H1 (cell line): ENCODE measurements around the gene ZP2.

ENCODE experiments used
- CEBPB ChIP-seq: IDR thresholded peaks from 2 replicates; pipeline ENCODE4 v1.6.1; 2012; ENCODE audit warnings: low read depth, low read length
- CREB1 ChIP-seq: IDR thresholded peaks from 2 replicates; pipeline ENCODE4 v1.6.1; 2012; ENCODE audit warnings: inconsistent platforms
- CTCF ChIP-seq, 3 experiments: IDR thresholded peaks; 1 replicate in 2 of 3; 2 replicates in 1 of 3; pipeline versions ENCODE4 v1.5.1 to v1.6.1; 2011; ENCODE audit warnings: low read length in 3 of 3, mild to moderate bottlenecking in 3 of 3, inconsistent platforms in 2 of 3, low read depth in 1 of 3, moderate library complexity in 1 of 3; ENCODE audit not compliant: insufficient read depth in 1 of 3; ENCODE audit errors: control extremely low read depth in 1 of 3
- EZH2 ChIP-seq: fragments of 200-600 bp; sonication (generic); IDR thresholded peaks from 2 replicates; pipeline ENCODE4 v1.7.1; 2012; ENCODE audit warnings: low read depth, mild to moderate bottlenecking, moderate library complexity, low read length, inconsistent platforms; ENCODE audit not compliant: severe bottlenecking
- JUND ChIP-seq: IDR thresholded peaks from 2 replicates; pipeline ENCODE4 v1.6.1; 2011; ENCODE audit warnings: mild to moderate bottlenecking, improper control_type of control experiment, low read length
- KDM1A ChIP-seq: fragments of 200-600, 300-600 bp; sonication (generic); IDR thresholded peaks from 2 replicates; pipeline ENCODE4 v1.7.1; 2016; ENCODE audit warnings: mild to moderate bottlenecking, low read length, borderline replicate concordance
- RFX5 ChIP-seq: IDR thresholded peaks from 2 replicates; pipeline ENCODE4 v1.6.1; 2011; ENCODE audit warnings: low read depth, low read length, improper control_type of control experiment, borderline replicate concordance
- SP1 ChIP-seq: IDR thresholded peaks from 2 replicates; pipeline ENCODE4 v1.6.1; 2011; ENCODE audit warnings: low read depth, low read length
- USF2 ChIP-seq: IDR thresholded peaks from 2 replicates; pipeline ENCODE4 v1.6.1; 2011; ENCODE audit warnings: low read length, improper control_type of control experiment

- TF ChIP-seq CEBPB, result no peak
- TF ChIP-seq CREB1, result no peak
- TF ChIP-seq EZH2, result no peak
- no peak for TF ChIP-seq KDM1A
- no peak for TF ChIP-seq JUND
- no peak for TF ChIP-seq CTCF (IDR thresholded peaks at IDR 0.05; ENCODE audit: control extremely low read depth in 1 of 3, insufficient read depth in 1 of 3, low read depth in 1 of 3, low read length in 3 of 3)
- no peak for TF ChIP-seq RFX5
- TF ChIP-seq USF2, result no peak
- no peak for TF ChIP-seq SP1
Observed at GRCh38 chr16:21158208-21159110, 52.9 kb downstream of the ZP2 start, which contains the start of gene LDAF1.
